HepG2 (cell line): Measurements from ENCODE around the gene IGIP. TPM values are rescaled to one million over a fixed set of nuclear protein-coding genes. Genes with fewer than 3 reads are reported as not detected.

ENCODE experiments used
- ATF1 ChIP-seq: IDR thresholded peaks from 2 replicates; pipeline ENCODE4 v1.6.1; 2016; ENCODE audit warnings: mild to moderate bottlenecking, control low read depth
- BRD4 ChIP-seq: sonication (generic); formaldehyde crosslinking; IDR thresholded peaks from 2 replicates; pipeline ENCODE4 v1.4.0; 2020; ENCODE audit warnings: missing genetic modification reagents
- CBFB ChIP-seq: sonication (generic); formaldehyde crosslinking; IDR thresholded peaks from 2 replicates; pipeline ENCODE4 v1.4.0; 2020; ENCODE audit warnings: missing genetic modification reagents
- ELF3 ChIP-seq: IDR thresholded peaks from 2 replicates; pipeline ENCODE4 v1.6.1; 2016; ENCODE audit warnings: missing genetic modification reagents, missing compliant biosample characterization
- ETV5 ChIP-seq: IDR thresholded peaks from 2 replicates; pipeline ENCODE4 v1.6.1; 2018; ENCODE audit warnings: missing biosample characterization, missing genetic modification reagents, inconsistent platforms, borderline replicate concordance
- KMT2B ChIP-seq: IDR thresholded peaks from 2 replicates; pipeline ENCODE4 v1.6.1; 2016; ENCODE audit warnings: missing genetic modification reagents, missing compliant biosample characterization
- NBN ChIP-seq: fragments of 450-650 bp; conservative IDR thresholded peaks from 2 replicates; pipeline ENCODE4 v1.6.1; 2017
- PHF21A ChIP-seq: sonication (generic); formaldehyde crosslinking; IDR thresholded peaks from 2 replicates; pipeline ENCODE4 v1.5.0; 2020; ENCODE audit warnings: mild to moderate bottlenecking, missing genetic modification reagents
- RFX3 ChIP-seq: IDR thresholded peaks from 2 replicates; pipeline ENCODE4 v1.6.1; 2016; ENCODE audit warnings: missing biosample characterization, missing genetic modification reagents
- SALL1 ChIP-seq: sonication (generic); formaldehyde crosslinking; IDR thresholded peaks from 2 replicates; pipeline ENCODE4 v1.8.0; 2022; ENCODE audit warnings: mild to moderate bottlenecking, missing genetic modification reagents
- SIX4 ChIP-seq: sonication (generic); formaldehyde crosslinking; IDR thresholded peaks from 2 replicates; pipeline ENCODE4 v1.4.0; 2020; ENCODE audit warnings: missing genetic modification reagents
- SNRNP70 ChIP-seq: fragments of 200-400 bp; formaldehyde crosslinking; IDR thresholded peaks from 2 replicates; pipeline ENCODE4 v1.6.1; 2017; ENCODE audit warnings: mild to moderate bottlenecking, low read depth, low read length, moderate library complexity
- SOX6 ChIP-seq, 2 experiments: fragments of 450-650 bp in 1 of 2; sonication (generic) in 1 of 2; formaldehyde crosslinking in 1 of 2; IDR thresholded peaks; 2 replicates each; pipeline versions ENCODE4 v1.4.0 to v1.6.1; 2017 to 2020; ENCODE audit warnings: antibody characterized with exemption in 1 of 2, mild to moderate bottlenecking in 1 of 2, missing genetic modification reagents in 1 of 2
- ZFAT ChIP-seq: sonication (generic); formaldehyde crosslinking; conservative IDR thresholded peaks from 2 replicates; pipeline ENCODE4 v1.8.1; 2023; ENCODE audit warnings: missing genetic modification reagents, inconsistent platforms
- ZFYVE20 ChIP-seq: sonication (generic); formaldehyde crosslinking; IDR thresholded peaks from 2 replicates; pipeline ENCODE4 v1.8.0; 2023; ENCODE audit warnings: low read depth, mild to moderate bottlenecking, moderate library complexity, missing genetic modification reagents, borderline replicate concordance
- ZNF446 ChIP-seq: sonication (generic); formaldehyde crosslinking; IDR thresholded peaks from 2 replicates; pipeline ENCODE4 v1.5.0; 2020; ENCODE audit warnings: mild to moderate bottlenecking, missing genetic modification reagents
- ZNF605 ChIP-seq: sonication (generic); formaldehyde crosslinking; IDR thresholded peaks from 2 replicates; pipeline ENCODE4 v1.8.0; 2022; ENCODE audit warnings: mild to moderate bottlenecking, missing genetic modification reagents
- ZNF7 ChIP-seq: IDR thresholded peaks from 2 replicates; pipeline ENCODE4 v1.6.1; 2016; ENCODE audit warnings: missing biosample characterization, missing genetic modification reagents
- ZNF724P ChIP-seq: sonication (generic); formaldehyde crosslinking; IDR thresholded peaks from 2 replicates; pipeline ENCODE4 v1.8.0; 2022; ENCODE audit warnings: missing genetic modification reagents, borderline replicate concordance
- ZNF792 ChIP-seq: IDR thresholded peaks from 2 replicates; pipeline ENCODE4 v1.6.1; 2016
- ZNF891 ChIP-seq: sonication (generic); formaldehyde crosslinking; IDR thresholded peaks from 2 replicates; pipeline ENCODE4 v1.5.0; 2020; ENCODE audit warnings: mild to moderate bottlenecking, missing genetic modification reagents
- polyA plus RNA-seq, 8 experiments: library from polyadenylated mRNA; depleted of rRNA in 3 of 8; stranded (reverse) in 7 of 8; unstranded in 1 of 8; fragments of >200 nt; fragmentation: Illumina TruSeq in 4 of 8; extraction: Trizol in 4 of 8; gene quantifications; 2 replicates each; pipeline versions ENCODE4 v1.2.1 to v1.2.3, GENCODE V29; 2011 to 2016; ENCODE audit warnings: low read depth in 4 of 8, missing spikeins in 1 of 8, mixed read lengths in 1 of 8; ENCODE audit not compliant: insufficient read depth in 1 of 8
- total RNA-seq, 5 experiments: library from RNA; depleted of rRNA; stranded (reverse); fragments of >200 nt; fragmentation: Illumina TruSeq; extraction: Trizol; gene quantifications; 2 replicates each; pipeline ENCODE4 v1.2.3, GENCODE V29; 2016; ENCODE audit warnings: low read depth in 1 of 5
- TF ChIP-seq, protein P1 (sequence below): sonication (generic); formaldehyde crosslinking; IDR thresholded peaks from 2 replicates; pipeline ENCODE4 v1.8.0; 2022; ENCODE audit warnings: mild to moderate bottlenecking, missing genetic modification reagents, borderline replicate concordance
- TF ChIP-seq, protein P2 (sequence below): sonication (generic); formaldehyde crosslinking; IDR thresholded peaks from 2 replicates; pipeline ENCODE4 v1.4.0; 2020; ENCODE audit warnings: mild to moderate bottlenecking, low read depth, missing genetic modification reagents
- TF ChIP-seq, protein P3 (sequence below): sonication (generic); formaldehyde crosslinking; IDR thresholded peaks from 2 replicates; pipeline ENCODE4 v1.4.0; 2020; ENCODE audit warnings: missing genetic modification reagents
- TF ChIP-seq, protein P4 (sequence below): IDR thresholded peaks from 2 replicates; pipeline ENCODE4 v1.6.1; 2016
- TF ChIP-seq, protein P5 (sequence below): sonication (generic); formaldehyde crosslinking; IDR thresholded peaks from 2 replicates; pipeline ENCODE4 v1.5.0; 2020; ENCODE audit warnings: mild to moderate bottlenecking, missing genetic modification reagents

The IGIP gene
- total and polyA plus RNA-seq, 2 of the 13 experiments (the other 11 are each of a cell fraction or from before 2014, with no cell fraction given): 1.7 to 2.1 TPM

DNA sequence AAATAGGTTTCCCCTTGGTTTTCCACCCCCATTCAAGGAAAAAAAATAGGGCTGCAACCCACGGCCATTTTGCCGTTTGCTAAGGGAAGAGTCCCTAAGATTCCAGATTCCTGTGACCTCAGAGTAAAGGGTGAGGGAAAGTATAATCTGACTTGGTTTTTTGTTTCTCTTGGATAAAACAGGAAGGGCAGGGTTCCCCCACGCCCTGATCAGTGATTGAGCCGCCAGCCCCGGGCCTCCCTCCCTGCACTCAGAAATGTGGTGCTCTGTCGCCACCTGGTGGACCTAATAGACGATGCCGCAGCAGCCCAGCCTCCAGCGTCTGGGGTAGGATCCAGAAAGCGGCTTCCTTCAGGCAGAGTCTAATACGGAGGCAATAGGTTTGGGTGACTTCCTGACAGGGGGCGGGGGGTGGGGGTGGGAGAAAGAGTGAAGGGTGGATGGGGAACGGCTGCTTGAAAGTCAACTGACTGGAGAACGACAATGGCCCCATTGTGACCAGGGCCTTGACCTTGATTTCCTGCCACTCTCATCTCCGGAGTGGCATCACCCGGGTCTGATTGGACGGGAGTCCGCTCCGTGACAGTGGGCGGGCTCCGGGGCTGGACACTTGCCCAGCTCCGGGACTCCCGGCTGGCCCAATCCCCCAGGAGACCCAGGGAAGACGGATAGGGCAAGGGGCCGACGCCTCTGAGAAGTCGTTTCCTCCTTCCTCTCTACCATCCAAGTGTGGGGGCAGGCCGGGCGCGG is 31.5 kb downstream of the IGIP start (continued):
- TF ChIP-seq, protein P1, sequence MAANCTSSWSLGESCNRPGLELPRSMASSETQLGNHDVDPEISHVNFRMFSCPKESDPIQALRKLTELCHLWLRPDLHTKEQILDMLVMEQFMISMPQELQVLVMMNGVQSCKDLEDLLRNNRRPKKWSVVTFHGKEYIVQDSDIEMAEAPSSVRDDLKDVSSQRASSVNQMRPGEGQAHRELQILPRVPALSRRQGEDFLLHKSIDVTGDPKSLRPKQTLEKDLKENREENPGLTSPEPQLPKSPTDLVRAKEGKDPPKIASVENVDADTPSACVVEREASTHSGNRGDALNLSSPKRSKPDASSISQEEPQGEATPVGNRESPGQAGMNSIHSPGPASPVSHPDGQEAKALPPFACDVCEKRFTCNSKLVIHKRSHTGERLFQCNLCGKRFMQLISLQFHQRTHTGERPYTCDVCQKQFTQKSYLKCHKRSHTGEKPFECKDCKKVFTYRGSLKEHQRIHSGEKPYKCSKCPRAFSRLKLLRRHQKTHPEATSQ (CRISPR knock-in tag): no peak
- TF ChIP-seq RFX3 (CRISPR knock-in tag): no peak
- TF ChIP-seq BRD4: no peak
- no peak for TF ChIP-seq ZNF891
- TF ChIP-seq ZNF7 (CRISPR knock-in tag): no peak
- TF ChIP-seq, protein P2, sequence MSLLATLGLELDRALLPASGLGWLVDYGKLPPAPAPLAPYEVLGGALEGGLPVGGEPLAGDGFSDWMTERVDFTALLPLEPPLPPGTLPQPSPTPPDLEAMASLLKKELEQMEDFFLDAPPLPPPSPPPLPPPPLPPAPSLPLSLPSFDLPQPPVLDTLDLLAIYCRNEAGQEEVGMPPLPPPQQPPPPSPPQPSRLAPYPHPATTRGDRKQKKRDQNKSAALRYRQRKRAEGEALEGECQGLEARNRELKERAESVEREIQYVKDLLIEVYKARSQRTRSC (CRISPR knock-in tag): no peak
- TF ChIP-seq SOX6 (IDR thresholded peaks at IDR 0.05): no peak
- peak; percentile 84 for TF ChIP-seq SOX6 (CRISPR knock-in tag; IDR thresholded peaks at IDR 0.05)
- no peak for TF ChIP-seq ZFYVE20 (CRISPR knock-in tag)
- no peak for TF ChIP-seq ZNF605 (CRISPR knock-in tag)
- TF ChIP-seq KMT2B (CRISPR knock-in tag): no peak
- TF ChIP-seq, protein P3, sequence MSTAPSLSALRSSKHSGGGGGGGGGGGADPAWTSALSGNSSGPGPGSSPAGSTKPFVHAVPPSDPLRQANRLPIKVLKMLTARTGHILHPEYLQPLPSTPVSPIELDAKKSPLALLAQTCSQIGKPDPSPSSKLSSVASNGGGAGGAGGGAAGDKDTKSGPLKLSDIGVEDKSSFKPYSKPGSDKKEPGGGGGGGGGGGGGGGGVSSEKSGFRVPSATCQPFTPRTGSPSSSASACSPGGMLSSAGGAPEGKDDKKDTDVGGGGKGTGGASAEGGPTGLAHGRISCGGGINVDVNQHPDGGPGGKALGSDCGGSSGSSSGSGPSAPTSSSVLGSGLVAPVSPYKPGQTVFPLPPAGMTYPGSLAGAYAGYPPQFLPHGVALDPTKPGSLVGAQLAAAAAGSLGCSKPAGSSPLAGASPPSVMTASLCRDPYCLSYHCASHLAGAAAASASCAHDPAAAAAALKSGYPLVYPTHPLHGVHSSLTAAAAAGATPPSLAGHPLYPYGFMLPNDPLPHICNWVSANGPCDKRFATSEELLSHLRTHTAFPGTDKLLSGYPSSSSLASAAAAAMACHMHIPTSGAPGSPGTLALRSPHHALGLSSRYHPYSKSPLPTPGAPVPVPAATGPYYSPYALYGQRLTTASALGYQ: no peak
- TF ChIP-seq ZFAT (CRISPR knock-in tag): no peak
- TF ChIP-seq, protein P4, sequence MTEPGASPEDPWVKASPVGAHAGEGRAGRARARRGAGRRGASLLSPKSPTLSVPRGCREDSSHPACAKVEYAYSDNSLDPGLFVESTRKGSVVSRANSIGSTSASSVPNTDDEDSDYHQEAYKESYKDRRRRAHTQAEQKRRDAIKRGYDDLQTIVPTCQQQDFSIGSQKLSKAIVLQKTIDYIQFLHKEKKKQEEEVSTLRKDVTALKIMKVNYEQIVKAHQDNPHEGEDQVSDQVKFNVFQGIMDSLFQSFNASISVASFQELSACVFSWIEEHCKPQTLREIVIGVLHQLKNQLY (CRISPR knock-in tag): no peak
- TF ChIP-seq, protein P5, sequence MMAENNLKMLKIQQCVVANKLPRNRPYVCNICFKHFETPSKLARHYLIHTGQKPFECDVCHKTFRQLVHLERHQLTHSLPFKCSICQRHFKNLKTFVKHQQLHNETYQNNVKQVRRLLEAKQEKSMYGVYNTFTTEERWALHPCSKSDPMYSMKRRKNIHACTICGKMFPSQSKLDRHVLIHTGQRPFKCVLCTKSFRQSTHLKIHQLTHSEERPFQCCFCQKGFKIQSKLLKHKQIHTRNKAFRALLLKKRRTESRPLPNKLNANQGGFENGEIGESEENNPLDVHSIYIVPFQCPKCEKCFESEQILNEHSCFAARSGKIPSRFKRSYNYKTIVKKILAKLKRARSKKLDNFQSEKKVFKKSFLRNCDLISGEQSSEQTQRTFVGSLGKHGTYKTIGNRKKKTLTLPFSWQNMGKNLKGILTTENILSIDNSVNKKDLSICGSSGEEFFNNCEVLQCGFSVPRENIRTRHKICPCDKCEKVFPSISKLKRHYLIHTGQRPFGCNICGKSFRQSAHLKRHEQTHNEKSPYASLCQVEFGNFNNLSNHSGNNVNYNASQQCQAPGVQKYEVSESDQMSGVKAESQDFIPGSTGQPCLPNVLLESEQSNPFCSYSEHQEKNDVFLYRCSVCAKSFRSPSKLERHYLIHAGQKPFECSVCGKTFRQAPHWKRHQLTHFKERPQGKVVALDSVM: no peak
- TF ChIP-seq ZNF446 (CRISPR knock-in tag): no peak
- no peak for TF ChIP-seq CBFB (CRISPR knock-in tag)
- TF ChIP-seq SIX4 (CRISPR knock-in tag): no peak
- TF ChIP-seq SNRNP70: no peak
- TF ChIP-seq ZNF792 (CRISPR knock-in tag): no peak; the same call in 1 of the 2 replicates
- TF ChIP-seq ZNF724P (CRISPR knock-in tag): no peak
- no peak; the same call in 1 of the 2 replicates for TF ChIP-seq PHF21A
- peak; percentile 81; the same call in 1 of the 2 replicates for TF ChIP-seq ETV5
- peak; percentile 77 for TF ChIP-seq SALL1 (CRISPR knock-in tag)
- peak; percentile 56; the same call in 1 of the 2 replicates for TF ChIP-seq ELF3 (CRISPR knock-in tag)
- no peak for TF ChIP-seq NBN
- no peak for TF ChIP-seq ATF1 (CRISPR knock-in tag)
